GM19438 (cell line): ENCODE measurements around the gene SIGLEC11.
"Not testable (repeated sequence)": the region's sequence is repeated elsewhere in the genome, so short reads cannot be mapped to it uniquely, and the experiment has no call there.

Source experiments
- ATAC-seq: cut with Tn5 transposase; IDR thresholded peaks from one replicate; pipeline ENCODE4 v1.9.1; 2021; ENCODE audit warnings: low read depth; ENCODE audit not compliant: unreplicated experiment

Gene SIGLEC11

DNA sequence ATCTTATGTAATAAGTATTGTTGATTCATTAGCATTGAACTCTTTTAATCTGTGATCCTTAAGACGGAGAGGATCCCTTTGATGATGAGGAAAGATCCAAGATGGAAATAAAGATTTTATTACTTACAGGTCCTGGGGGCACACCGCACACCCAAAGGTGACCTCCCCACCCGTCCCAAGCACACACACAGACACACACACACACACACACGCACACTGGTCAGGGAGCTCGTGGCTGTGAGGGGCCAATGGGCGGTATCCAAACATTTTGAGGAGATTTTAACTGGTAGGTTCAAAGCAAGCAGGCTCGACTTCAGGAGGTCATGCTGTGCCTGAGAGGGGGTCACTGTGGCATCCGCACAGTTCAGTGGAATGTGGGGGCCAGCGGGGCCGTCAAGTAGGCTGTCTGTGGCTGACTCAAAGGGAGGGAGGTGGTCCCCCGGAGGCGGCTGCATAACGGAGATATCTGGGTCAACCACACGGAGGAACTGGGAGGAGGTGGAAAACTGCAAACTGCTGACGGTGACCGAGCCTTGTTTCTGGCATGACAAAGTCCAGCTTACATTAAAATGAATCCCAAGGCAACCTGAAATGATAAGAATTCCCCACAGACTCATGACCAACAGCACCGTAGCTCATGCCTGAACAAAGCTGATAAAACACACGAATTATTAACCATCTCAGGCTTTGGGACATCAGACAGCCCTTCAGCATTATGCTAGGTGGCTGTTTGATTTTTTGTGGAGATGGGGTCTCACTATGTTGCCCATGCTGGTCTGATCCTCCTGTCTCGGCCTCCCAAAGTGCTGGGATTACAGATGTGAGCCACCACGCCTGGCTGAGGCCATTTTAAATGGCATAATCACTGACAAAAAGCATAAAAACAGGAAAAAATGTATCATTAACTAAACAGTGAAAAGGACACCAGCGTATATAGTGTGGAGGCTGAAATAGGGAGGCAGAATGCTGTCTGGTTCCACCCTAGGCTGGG, 20.9 kb upstream of the SIGLEC11 start:
- ATAC-seq: no peak

DNA sequence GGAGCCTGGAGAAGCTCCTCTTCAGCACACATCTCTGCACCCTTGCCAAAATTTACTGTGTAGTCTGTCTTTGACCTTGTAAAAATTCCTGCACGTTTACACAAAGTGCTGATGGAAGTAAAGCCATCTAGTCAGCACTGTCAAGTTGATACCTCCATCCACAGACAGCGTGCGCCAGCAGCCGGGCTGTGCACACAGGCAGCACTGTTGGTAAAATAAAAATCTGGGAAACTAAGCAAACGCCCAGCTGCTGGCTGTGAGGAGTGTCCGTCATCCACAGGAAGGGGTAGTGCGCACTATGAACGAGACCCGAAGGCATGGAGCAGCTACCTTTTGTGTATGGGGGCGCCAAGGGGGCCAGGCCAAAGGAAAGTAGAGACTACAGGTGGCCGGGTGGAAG, 17.4 kb upstream of the SIGLEC11 start:
- no peak for ATAC-seq

DNA sequence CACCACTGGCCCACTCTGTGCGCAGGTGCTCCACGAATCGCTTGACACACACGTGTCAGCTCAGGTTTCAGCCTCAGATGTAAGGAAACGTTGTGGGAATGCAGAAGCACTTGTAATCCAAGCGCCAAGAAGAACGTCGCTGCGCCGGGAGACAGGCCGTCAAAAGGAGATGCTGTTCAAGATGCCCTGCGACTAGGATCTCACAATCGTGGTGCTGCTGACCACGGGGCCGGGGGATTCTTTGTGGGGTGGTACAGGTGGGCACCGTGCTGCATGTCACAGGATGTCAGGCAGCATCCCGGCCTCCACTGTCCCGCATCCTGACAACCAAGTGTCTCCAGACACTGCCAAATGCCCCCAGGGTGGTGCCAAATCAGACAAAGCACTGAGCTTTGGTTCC, 16.9 kb upstream of the SIGLEC11 start:
- ATAC-seq: no peak

DNA sequence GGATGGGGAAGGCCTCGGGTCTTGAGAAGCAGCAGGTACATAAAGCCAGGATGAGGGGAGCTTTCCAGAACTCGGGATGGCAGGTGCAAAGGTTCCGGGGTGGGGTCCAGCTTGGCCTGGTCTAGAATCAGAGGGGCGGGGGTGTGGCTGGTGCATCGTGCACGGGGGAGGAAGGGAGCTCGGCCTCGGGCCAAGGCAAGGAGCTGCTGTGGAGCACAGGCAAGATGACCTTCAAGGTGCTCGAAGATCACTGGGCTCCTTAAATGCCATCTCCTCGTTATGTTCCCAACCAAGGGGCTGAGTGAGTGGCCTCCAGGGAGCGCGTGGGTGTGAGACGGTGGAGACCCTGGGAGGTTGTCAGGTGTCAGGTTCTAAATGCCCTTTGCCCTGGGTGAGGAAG, 16.1 kb upstream of the SIGLEC11 start:
- ATAC-seq: no peak

DNA sequence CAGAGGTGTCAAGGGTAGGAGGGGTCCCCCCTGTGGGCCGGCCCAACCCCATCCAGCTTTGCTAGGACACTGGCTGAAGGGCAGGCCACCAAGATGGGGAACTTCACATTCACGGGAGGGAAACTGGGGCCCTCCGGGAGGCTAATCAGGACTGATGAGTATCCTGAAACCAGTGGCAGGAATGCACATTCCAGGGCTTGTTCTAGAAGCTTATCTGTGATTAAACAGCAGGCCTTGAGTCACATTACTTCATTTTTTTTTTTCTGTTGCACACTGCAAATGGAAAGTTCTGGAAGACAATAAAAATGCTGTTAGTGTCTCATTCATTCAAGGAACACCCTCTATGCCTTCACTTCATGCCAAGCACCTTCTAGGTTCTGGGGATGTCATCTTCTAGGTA, 15.5 kb upstream of the SIGLEC11 start:
- no peak for ATAC-seq

DNA sequence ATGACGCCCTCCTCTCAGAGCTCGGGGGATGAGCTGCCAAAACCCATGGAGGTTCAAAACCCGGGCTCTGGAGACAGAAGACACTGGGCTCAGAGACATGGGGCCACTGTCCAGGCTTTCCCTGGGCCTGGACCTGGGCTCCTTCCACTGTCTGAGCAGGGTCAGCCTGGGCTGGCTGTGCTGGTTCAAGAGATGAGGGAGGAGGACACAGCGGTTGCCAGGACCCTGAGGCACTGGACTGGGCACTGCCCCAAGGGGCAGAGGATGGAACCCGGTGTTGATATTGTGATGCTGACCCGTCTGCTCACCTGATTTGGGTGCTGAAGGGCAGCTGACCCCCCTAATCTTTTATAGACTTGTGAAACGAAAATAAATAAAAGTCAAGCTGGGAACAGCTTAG, 14.1 kb upstream of the SIGLEC11 start:
- no peak for ATAC-seq

DNA sequence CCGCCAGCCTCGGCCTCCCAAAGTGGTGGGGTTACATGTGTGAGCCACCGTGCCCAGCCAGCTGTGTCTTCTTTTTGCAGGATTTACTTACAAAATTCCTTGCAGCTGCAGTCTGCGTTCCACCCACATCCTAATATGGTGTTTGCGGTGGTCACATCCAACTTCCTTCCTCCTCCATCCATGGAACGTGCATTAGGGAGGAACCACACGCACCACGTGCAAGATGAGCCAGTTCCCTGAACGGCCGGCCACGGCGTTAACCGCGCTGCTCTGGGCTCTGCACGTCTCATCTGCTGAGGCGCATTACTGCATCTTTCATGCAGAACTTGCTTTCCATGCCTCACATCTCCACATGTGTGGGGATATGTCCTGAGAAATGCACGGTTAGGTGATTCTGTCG, 13.0 kb upstream of the SIGLEC11 start:
- no peak for ATAC-seq

DNA sequence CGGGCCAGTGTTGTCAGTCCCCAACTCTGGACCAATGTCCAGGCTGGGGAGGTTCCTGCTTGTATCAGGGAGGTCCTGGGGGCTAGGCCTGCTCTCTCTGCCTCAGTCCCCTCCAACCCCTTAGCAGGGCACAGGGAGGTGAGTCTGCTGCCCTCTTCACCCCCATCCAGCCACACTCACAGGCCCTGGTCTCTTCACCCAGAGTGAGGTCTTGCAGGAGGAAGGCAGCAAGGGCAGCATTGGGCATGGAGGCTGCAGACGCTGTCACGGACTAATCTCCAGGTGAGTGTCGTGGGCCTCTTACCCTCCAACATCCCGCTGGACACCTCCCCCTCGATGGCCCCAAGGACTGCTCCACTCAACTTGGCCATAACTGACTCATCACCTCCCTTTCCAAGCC, 11.9 kb upstream of the SIGLEC11 start:
- ATAC-seq: no peak

DNA sequence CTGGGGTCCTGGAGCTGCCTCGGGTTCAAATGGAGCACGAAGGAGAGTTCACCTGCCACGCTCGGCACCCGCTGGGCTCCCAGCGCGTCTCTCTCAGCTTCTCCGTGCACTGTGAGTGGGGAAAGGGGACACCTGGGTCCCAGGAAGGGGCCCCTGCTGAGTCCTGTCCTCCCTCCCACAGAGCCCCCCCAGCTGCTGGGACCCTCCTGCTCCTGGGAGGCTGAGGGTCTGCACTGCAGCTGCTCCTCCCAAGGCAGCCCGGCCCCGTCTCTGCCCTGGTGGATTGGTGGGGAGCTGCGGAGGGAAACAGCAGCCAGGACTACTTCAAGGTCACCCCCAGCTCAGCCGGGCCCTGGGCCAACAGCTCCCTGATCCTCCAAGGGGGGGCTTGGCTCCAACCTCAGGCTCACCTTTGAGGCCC, 11.0 kb upstream of the SIGLEC11 start:
- no peak for ATAC-seq

DNA sequence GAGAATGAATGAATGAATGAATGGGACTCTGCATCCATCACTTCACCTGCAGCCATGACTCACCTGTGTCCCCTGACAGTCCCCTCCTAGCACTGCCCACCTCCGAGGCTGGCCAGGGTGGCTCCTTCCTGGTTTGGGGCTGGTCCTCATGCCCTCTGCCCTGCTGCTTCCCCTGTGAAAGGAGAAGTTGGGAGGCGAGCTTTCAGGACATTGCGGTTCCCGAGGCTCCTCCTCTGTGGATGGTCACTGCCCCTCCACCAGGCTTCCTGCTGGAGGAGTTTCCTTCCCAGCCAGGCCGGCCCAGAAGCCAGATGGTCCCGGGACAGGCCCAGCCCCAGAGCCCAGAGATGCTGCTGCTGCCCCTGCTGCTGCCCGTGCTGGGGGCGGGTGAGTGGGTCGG, 8.4 kb upstream of the SIGLEC11 start:
- not testable (repeated sequence) for ATAC-seq

DNA sequence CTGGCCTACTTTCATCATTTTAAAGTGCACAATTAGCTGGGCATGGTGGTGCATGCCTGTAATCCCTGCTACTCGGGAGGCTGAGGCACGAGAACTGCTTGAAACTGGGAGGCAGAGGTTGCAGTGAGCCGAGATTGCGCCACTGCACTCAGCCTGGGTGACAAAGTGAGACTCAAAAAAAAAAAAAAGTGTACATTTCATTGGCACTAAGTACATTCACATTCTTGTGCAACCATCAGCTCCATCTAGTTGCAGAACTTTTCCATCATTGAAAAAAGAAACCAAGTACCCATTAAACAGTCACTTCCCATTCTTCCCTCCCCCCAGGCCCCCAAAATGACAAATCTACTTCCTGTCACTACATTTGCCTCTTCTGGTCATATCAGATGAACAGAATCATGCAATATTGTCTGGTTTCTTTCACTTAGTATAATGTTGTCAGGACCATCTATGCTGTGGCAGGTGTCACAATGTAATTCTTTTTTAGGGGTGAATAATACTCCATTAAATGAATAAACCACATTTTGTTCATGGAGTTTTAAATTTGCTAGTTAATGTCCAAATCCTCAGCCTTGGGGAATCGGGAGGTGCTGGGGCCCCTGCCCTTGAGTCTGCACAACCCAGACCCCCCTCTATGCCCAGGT, 7.4 kb upstream of the SIGLEC11 start:
- ATAC-seq: no peak

DNA sequence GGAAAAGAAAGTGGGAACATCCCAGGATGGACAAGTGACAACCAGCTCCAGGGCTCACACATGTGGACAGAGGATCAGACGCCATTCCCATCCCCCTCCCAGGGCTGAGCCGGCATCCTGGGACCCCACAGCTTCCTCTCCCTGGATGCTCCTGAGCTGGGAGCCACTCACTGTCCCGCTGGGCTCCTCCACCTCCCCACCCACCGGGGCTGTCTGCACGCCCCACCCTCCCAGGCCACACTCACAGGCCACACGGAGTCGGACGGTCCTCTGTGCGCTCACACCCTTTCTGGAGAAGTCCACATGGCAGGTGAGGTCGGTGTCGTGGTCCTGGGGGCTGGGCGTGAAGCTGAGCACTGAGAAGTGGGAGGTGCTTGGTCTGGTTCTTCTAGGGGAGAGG, 1.1 kb downstream of the SIGLEC11 start:
- ATAC-seq: not testable (repeated sequence)

DNA sequence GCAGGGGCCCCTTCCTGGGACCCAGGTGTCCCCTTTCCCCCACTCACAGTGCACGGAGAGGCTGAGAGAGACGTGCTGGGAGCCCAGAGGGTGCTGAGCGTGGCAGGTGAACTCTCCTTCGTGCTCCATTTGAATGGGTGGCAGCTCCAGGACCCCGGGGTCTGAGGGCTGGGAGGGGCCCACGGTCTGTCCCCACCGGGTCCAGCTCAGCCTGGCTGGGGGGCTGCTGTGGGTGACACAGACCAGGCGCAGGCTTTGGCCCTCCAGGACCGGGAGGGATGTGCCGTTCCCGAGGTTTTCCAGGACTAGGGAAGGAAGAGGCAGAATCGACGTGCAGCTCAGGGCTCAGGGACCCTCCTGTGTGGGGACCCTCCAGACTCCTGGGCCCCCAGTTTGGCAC, 2.4 kb downstream of the SIGLEC11 start:
- not testable (repeated sequence) for ATAC-seq

DNA sequence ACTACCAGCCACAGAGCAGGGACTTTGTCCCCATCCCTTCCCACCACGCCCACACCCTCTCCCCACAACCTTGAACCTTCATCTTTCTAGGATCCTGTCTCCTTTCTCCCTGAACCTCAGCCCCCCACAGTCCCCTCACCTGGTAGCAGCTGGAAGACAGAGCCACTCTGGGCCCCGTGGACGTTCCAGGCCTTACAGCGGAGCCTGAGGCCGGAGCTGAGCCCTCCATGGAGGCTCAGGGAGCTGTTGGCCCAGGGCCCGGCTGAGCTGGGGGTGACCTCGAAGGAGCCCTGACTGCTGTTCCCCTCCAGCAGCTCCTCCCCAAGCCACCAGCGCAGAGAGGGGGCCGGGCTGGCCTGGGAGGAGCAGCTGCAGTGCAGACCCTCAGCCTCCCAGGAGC, 2.8 kb downstream of the SIGLEC11 start:
- ATAC-seq: not testable (repeated sequence)

DNA sequence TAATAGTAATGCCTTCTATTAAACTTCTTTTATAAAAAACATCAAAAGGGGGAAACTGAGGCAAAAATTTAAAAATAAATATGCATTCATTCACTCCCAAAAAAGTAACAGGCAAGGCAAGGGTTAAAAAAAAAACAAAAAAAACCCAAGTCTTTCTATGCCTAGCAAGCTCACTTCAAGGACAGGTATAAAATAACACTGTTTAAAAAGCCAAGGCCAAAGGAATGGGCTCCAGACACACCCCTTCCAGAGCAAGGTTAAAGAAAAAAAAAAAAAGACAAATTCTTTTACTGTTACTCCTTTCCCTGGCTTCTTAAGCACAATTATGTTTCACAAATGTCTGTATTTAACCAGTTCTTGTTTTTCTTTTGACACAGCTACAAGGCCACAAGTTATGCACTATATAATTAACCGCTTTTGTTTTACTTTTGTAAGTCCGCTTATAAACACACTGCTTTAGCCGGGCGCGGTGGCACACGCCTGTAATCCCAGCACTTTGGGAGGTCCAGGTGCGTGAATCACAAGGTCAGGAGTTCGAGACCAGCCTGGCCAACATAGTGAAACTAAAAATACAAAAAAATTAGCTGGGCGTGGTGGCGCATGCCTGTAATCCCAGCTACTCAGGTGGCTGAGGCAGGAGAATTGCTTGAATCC, 3.6 kb downstream of the SIGLEC11 start:
- ATAC-seq: no peak

DNA sequence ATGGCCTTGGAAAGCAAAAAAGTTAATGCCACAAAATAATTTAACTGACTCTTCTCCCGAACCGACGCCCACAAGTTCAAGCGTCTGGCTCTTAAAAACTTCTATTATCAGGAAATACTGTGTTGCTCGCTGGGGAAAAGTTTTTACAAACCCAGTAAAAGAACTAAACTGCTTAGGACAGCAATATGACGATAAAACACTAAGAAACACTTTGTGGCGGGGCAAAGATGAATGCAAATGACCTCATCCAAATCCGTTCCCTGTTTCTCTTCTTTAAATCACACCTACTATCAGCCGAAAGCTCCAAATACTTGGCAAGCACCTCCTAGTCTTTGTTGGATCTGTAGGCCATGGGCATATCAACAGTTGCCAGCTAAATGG, 4.9 kb downstream of the SIGLEC11 start:
- ATAC-seq: no peak

DNA sequence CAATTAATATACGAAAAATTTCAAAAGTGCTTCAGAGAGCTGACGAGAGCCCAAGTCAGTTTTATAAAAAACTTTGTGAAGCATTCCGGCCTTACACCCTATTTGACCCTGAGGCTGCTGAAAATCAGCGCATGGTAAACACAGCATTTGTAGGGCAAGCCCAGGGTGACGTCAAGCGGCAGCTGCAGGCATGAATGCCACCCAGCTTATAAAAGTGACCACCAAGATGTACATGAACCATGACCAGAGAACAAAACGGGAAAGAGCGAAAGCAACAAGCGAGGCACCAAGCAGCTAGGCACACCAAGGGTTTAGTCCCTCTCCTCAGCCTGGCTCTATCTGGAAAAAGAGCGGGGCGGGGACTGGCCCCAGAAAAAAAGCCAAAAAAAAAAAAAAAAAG, 6.0 kb downstream of the SIGLEC11 start:
- ATAC-seq: no peak

DNA sequence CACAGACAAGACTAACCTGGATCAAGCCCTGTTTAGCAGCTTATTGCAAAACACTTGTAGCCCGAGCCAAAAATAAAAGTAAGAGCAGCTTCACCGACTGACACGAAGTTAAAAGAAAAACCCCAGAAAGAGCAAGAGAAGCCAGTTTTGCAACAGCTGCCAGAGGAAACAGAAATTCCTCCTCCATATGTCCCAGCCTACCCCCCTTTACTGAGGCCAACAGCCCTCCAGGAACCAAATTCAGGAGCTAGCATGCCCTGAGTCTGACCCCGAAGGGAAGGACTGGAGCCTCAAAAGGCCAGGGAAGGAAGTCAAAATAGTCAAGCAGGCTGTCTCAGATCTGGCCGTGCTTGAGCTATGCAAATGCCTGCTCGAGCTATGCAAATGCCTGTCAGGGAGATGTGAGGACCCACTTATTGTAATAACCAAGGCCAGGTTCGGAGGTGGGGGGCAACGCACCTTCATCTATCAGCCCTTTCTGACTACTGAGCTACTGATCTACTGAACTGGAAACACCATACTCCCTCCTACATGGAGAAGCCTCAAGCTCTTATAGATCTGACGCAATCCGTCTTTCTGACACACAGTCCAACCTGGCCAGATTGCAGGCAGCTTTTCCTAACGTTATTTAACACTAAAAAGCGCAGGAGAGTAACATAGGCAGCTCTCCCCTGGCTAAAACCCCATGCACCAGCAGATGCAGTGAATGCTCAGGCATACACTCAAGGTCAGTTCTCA, 6.7 kb downstream of the SIGLEC11 start:
- ATAC-seq: no peak

DNA sequence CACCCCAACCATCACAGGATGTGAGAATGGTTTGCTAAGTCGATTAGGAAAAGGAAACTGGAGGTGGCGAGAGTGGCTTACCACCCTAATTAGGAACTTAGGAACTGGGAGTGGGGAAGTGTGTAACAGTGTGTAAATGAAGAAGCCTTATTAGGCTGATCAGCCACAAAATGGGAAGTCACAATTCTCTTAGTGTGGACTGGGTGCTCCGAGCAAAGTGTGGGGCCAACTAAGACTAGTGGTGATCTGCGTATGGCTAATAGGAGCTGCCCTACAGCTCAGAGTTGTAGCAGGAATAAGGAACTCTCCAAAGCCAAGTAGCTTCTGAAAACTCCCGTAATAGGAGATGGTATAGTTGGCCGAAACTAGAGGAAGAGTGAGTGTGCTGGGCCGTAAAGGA, 7.6 kb downstream of the SIGLEC11 start:
- ATAC-seq: no peak

DNA sequence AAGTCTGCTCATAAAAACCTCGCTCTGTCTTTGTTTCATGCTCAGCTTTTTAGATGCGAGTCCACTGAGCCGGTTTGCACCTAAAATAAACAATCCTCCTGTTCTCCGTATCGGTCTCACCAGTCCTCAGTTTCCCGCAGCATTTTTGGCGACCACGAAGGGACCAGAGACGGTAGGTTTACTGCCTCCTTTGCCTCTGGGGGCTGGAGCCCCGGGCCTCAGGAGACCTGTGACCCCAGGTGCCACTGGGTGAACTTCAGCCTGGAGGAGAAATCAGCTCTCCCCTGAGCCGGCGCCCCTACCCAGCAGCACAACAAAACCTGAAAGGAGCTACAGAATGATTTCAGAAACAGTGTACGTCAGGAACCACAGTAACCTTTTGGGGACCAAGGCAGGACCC, 8.1 kb downstream of the SIGLEC11 start:
- no peak for ATAC-seq

DNA sequence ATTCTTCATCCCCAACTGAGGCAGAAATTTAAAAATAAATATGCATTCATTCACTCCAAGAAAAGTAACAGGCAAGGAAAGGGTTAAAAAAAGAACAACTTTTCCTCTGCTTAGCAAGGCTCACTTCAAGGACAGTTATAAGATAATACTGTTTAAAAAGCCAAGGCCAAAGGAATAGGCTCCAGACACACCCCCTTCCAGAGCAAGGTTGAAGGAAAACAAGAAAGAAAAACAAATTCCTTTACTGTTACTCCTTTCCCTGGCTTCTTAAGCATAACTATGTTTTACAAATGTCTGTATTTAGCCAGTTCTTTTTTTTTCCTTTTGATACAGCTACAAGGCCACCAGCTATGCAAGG, 8.5 kb downstream of the SIGLEC11 start:
- ATAC-seq: no peak
